HG03025 (cell line): ENCODE data around the gene PPM1K.
"Not testable (repeated sequence)": the region's sequence is repeated elsewhere in the genome, so short reads cannot be mapped to it uniquely, and the experiment has no call there.

Experiments used
- ATAC-seq: cut with Tn5 transposase; IDR thresholded peaks from one replicate; pipeline ENCODE4 v1.9.1; 2021; ENCODE audit warnings: mild to moderate bottlenecking, moderate library complexity; ENCODE audit not compliant: unreplicated experiment, low FRiP score

PPM1K gene

GRCh38 chr4:88284439-88285234 lies at the start of gene PPM1K:
Gene PPM1K, minus strand, starts transcription at chr4:88284561. Its CDS starts 5,978 bp downstream, at chr4:88278583.
- ATAC-seq, result peak; percentile 84

GRCh38 chr4:88333741-88334405 lies 49.5 kb upstream of the PPM1K start:
- ATAC-seq, result no peak

GRCh38 chr4:88327665-88328064 lies 43.3 kb upstream of the PPM1K start:
- no peak for ATAC-seq

GRCh38 chr4:88320780-88321373 lies 36.5 kb upstream of the PPM1K start:
- peak; percentile 99 for ATAC-seq

GRCh38 chr4:88320224-88320779 lies 35.9 kb upstream of the PPM1K start:
- ATAC-seq, result peak; percentile 59

GRCh38 chr4:88318751-88319350 lies 34.5 kb upstream of the PPM1K start:
- ATAC-seq, result no peak

GRCh38 chr4:88315460-88316017 lies 31.2 kb upstream of the PPM1K start:
- ATAC-seq, result no peak

- ATAC-seq, result not testable (repeated sequence)
These were observed 28.8 kb upstream of the PPM1K start for GRCh38 chr4:88313088-88313624.

- no peak for ATAC-seq
These were observed 24.2 kb upstream of the PPM1K start for GRCh38 chr4:88308587-88308986.

- no peak for ATAC-seq
These were observed 13.5 kb upstream of the PPM1K start for GRCh38 chr4:88297725-88298454.

GRCh38 chr4:88297212-88297516 lies 12.8 kb upstream of the PPM1K start:
- no peak for ATAC-seq

GRCh38 chr4:88296413-88297211 lies 12.3 kb upstream of the PPM1K start:
- ATAC-seq, result no peak

- no peak for ATAC-seq
These were observed 11.3 kb upstream of the PPM1K start for GRCh38 chr4:88295656-88296055.

GRCh38 chr4:88291003-88291402 lies 6.6 kb upstream of the PPM1K start:
- no peak for ATAC-seq

- no peak for ATAC-seq
These were observed 2.5 kb upstream of the PPM1K start for GRCh38 chr4:88286897-88287296.

GRCh38 chr4:88285235-88285653 lies 883 bp upstream of the PPM1K start:
- no peak for ATAC-seq

- ATAC-seq, result peak; percentile 37
These were observed 511 bp downstream of the PPM1K start for GRCh38 chr4:88283661-88284438.

- ATAC-seq, result no peak
These were observed 4.0 kb downstream of the PPM1K start for GRCh38 chr4:88280228-88280795.
